ENCODE results near the gene DACT3.

- TF ChIP-seq CTCF (IDR thresholded peaks at IDR 0.05 in 4 of 5, conservative IDR thresholded peaks at IDR 0.05 in 1 of 5) (no peak), POLR2A (IDR thresholded peaks at IDR 0.05) (no peak)
Measured at GRCh38 chr19:46661020-46661731, at the start of gene DACT3.

All from gastrocnemius medialis (tissue), 4 donors.